SHP77 treated with DMSO at 0.1 percent for 48 hours (cell line): ENCODE results near the gene MTMR2.

Experiments used
- DNase-seq: peaks from one replicate; lab custom pipeline; 2025; lab: John Stamatoyannopoulos, UW

MTMR2 gene

DNA sequence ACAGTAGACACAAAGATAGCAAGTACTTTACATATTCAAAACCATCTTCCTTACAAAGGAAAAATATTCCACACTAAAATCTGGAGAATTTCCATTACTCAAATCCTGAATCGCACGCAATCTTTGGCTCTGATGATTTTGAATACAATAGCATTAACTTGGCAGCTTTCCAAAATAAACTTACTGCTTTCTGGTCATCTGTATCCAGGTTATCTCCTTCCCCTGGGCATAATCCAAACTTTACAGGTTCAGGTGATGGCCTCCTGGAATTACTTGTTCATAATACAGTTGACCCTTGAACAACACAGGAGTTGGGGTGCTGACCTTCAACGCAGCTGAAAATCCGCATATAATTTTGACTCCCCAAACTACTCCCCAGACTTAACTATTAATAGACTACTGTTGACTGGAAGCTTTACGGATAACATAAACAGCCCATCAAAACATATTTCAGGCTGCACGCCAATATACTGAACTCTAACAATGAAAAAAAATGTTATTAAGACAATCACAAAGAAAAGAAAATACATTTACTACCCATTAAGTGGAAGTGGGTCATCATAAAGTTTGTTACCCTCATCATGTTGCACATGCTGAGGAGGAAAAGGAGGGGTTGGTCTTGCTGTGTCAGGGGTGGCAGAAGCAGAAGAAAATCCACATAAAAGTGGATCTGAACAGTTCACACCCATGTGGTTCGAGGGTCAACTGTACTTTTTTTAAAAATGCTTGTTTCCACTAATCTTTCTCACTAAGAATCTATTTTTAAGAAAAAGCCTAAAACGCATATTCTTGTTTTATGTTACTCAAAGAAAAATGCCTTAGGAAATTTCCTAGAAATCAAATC, 6.5 kb downstream of the MTMR2 start:
- peak; percentile 83 for DNase-seq

DNA sequence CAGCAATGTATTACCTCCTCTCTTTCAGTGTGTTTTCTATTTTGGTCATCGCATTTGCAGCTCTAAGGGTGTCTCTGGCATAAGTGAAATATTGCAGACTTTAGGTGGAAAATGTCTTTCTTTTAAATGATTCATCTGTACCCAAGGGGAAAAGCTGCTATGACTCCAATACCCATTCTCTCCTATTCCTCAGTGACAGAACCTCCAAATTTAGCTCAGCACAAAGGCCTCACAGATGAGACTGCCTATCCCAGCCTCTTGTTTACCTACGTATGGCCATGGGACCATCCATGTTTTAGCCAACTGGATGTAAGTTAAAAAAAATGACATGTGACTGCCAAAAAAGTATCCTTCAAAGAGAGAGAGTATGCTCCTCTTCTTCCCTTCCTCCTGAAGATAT, 7.9 kb downstream of the MTMR2 start:
- DNase-seq: no peak

DNA sequence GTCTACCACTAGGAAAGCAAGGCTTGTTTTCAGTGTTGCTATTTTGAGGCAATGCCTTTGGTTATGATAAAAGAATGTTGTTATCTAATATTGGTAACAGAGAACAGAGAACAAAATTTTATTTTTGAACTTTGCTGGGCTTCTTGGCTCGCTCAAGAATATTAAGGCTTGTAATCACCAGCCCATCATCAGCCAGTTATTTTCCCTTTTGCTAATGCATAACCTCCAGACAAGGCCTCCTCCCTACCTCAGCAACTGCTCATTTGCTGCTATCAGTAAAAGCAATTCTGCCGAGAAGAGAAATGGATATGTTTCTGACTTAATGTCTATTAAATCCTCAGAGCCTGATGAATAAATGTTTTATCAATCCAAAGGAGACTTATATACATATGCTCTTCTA, 8.9 kb downstream of the MTMR2 start:
- DNase-seq: no peak

DNA sequence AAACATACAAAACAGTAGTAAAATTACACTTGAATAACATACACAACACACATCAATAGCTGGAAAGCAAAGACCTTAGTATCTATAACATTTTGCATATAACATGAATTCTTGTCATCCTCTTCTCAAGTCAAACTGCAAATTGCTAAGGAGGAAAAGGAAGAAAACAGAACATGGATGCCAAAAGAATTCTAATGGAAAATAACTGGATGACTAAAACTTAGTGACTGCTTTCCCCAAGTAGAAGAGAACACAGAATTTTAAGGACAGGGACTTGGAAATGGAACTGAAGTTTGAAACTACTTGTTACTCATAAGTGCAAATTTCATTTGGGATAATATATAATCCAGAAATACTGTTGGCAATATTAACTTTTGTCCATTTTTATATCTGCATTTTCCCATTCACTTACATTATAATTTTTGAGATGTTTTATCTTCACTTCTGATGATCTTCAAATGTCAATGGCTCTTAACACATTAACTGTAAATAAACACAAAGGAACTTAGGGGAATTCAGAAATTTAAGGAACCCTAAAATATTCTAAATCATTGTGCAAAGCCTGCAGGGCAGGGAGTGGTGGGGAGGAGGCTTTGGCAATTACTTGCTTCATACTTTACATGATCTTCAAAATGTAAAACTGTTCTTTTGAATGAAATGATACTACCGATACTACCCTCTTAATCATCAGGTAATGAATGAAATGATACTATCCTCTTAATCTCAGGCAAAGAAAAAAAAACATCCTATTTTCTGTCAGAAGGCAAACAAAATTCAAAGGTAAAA, 9.9 kb downstream of the MTMR2 start:
- DNase-seq: no peak

DNA sequence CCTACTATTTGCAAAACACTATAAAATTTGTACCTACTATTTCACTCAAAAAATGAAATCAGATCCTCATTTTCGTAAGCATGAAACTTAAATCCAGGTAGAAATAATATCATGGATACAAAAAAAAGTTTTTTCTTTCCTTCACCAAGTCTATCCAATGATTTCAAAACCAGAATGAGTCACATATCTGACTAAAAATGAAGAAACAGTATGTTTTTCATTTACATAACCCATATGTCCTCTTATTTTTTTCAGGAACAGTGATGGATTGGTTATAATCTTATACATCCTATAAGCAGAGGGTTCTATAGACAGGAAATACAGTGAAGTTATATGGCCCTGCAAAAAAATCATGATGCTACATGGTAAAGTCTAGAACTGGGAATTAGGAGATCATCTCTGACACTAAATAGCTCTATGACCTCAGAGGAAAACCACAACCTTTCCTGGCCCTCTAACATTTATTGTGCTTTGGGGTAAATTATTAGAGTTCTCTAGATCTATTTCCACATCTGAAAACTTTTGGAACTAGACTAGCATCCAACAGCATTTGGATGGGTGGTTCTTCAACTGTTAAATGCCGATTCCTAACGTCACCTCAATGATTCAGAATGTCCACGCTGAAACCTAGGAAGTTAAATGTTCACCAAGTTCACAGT, 10.9 kb downstream of the MTMR2 start:
- DNase-seq: no peak

DNA sequence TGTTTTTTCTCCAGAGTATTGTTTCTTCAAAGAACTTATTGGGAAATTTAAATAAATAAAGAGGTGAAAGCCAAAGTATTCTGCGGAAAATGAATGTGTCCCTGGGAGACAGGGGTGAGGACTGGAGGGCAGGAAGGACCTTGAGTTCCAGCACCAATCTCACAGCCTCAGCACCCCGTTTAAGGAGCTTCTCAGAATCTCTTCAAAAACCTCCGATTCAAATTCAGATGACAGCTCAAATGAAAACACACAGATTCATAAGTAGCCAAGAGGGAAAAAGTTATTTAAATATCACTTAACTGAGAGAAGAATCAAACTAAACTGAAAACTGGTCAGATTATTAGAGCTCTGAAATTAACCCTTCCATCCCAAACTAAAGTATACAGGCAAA, 12.5 kb downstream of the MTMR2 start:
- no peak for DNase-seq

DNA sequence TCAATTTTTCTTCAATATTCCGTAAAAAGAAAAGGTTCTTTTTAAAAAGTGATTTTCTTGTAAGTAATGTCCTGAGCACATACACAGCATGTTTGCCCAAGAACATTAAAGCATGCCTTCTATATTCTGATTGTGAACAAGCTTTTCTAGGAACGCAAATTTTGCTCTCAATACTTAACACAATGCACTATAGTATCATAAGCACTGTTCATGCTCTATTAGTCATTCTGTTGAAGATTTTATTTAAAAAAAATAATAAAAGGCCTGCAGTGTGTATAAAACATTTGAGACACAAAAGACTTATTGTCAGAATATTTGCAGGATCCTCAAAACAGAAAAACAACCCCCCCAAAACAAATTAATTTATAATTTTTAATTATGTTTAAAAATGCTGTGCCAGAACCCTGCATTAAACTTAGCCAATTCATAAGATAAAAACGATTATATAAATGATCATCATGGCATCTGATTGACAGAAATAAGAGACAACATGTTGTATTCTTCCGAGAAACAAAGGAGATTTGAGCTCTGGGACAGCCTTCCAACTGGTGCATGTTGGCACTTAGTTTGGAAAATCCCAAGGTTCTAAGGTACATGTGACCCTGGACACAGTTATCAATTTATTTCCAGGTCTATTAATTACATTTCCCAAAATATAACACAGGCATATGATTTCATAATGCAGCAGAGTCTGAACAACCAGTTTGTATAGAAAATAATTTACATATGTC, 13.1 kb downstream of the MTMR2 start:
- no peak for DNase-seq

DNA sequence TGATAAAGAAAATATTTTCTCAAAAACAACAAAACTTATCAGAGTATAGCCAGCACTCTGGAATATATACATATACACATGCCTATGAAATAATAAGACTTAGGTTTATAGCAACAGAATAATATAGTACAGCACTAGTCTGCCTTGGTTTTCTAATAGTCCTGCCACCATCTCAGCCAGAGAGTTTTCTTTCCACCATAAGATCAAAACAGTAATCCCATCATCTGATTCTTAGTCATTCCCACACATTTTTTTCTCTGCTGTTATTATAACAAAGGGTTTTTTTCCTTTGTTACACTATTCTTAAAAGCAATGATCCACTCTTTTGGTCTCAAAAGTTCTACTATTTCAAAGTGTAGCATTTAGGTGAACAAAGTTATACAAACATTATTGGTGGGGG, 15.1 kb downstream of the MTMR2 start:
- DNase-seq: no peak

DNA sequence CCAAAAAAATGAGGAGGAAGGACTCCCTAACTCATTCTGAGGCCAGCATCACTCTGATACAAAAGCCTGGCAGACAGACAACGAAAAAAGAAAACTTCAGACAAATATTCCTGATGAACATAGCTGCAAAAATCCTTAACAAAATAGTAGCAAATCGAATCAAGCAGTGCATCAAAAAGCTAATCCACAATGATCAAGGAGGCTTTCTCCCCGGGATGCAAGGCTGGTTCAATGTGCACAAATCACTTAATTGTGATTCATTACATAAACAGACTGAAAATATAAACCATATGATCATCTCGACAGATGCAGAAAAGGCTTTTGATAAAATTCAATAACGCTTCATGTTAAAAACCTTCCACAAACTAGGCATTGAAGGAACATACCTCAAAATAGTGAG, 16.4 kb downstream of the MTMR2 start:
- DNase-seq: no peak

DNA sequence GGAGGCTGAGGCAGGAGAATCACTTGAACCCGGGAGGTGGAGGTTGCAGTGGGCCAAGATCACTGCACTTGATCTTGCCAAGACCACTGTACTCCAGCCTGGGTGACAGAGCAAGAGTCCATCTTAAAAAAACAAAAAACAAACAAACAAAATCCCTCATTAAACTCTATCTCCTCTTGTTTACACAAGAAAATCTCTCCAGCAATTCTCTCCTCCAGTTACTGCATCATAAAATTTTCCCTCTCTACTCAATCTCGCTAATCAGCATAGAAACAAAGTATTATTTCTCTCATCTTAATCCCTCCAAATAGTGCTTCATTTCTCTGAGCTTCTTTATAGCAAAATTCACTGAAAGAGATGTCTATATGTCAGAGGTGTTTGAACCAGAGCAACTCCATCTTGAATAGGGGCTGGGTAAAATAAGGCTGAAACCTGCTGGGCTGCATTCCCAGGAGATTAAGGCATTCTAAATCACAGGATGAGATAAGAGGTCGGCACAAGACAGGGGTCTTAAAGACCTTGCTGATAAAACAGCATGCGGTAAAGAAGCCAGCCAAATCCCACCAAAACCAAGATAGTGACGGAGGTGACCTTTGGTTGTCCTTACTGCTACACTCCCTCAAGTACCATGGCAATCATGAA, 19.8 kb downstream of the MTMR2 start:
- DNase-seq: no peak

DNA sequence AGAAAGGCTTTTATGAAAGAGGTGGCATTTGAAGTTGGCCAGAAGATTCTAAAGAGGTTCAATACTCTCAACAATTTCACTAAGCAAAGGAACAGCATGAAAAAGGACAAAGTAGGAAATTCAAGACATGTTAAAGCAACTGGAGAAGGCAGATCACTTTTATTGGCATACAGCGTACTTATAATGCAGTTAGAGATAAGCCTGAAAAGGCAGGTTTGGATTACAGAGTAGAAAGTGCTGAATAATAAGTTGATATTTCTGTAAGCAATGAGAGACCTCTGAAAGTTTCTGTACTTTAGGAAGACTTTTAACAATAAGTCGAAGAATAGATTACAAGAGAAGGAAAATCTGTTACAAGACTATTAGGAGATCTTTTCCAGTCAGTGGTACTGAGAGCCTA, 25.1 kb downstream of the MTMR2 start:
- no peak for DNase-seq

DNA sequence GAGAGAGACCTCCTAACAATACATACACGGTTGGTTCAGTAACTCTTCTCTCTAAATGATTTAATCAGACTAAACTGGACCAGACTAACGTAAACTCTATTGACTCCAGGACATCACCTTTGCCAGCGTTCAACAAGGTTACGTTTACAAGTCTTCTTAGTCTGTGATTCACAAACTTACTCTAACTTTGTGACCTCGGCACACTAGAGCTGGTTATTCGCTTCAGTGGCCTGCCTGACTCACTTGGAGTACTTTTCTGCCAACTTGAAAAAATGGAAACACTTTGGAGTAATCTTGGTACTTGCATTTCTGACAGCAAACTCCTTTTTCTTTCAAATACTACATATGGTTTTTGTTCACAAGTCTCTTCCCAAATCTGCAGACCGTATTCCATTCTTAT, 26.2 kb downstream of the MTMR2 start:
- DNase-seq: no peak

DNA sequence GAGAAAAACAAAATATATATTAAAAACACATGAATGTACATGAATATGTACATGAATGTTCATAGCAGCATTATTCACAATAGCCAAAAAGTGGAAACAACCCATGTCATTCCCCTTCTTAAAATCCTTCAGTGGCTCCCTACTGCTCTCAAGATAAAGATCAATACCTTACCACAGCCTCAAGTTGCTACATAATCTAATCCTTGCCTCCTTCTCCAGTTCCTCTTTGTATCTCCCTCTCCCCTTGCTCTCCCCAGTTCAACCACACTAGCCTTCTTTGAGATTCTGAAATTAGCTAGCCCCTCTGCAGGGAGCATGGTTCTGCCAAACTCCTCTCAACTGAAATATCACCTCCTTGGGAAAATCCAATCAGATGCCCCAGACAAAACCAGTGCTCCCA, 28.1 kb downstream of the MTMR2 start:
- no peak for DNase-seq

DNA sequence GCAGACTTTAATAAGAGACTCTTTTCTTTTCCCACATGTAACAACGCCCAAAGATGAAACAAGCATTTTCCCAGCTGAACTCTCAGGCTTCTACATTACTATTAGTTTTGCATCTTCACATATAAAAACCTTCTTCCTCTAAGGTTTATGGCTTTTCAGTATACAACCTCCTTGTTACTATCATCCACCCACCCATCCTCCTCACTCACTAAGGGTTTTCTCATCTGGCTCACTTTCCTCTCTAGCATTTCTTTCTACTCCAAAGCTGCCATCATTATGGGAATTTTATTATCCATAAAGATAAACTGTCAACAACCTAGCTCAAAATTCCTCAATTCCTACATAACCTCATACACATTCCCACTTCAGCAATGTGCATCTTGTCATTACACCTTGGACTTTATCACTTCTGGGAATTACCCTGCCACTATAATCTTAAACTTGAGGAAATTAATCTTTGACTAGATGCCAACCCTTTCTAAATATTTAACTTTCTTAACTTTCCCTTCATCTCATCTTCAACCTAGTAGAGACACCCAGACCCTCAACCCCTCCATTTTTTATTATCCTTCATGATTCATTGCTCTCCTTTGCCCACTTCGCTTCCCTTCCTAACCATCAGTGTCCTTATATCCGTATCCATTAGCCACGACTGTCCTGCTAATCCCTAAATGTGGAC, 30.9 kb downstream of the MTMR2 start:
- no peak for DNase-seq

DNA sequence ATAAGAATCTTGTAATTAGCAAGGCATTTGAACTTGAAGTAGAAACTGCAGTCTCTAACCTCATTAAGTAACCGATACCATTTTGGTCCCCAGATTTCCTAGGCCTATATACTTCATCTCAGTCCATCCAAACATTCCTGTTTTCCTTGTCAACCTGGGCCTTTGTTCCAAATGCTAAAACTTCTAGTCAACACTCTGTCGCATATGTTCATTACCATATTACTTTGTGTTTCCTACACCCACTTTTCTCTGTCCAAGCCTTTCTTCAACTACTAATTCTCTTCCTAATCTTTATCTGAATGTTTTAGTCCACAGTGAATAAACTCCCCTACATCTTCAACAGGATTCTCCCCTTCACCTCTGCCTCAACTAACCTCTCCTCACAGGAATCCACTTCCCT, 31.4 kb downstream of the MTMR2 start:
- DNase-seq: no peak

DNA sequence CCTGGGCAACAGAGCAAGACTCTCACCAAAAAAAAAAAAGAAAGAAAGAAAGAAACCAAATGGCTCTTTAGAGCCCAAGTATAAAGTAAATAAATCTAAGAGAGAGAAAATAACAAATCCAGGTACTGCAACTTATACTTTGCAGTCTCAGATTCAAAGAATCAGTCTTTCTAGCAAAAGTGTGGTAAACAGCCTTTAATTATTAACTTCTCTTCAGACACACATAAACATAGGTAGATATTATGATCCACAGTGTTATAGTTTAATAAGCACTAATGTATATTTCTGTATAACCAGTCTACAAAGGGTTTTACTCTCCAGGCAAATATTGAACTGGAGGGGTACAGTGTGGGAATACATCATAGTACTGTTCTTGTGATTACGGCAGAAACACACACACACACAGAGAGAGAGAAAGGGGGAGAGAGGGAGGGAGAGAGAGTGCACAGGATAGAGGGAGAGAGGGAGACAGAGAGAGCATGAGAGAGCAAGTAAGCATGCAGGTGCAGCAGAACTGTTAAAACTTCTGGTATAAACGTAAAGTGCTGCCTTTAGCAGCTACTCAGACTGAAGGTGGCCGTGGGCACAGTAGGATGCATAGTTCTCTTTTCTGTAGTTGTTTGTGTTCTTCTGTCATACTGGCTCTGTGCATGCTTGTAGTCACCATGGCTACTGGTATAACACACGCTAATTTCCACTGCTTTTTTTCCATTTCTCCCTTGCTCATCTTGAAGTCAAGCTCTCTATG, 32.3 kb downstream of the MTMR2 start:
- no peak for DNase-seq

DNA sequence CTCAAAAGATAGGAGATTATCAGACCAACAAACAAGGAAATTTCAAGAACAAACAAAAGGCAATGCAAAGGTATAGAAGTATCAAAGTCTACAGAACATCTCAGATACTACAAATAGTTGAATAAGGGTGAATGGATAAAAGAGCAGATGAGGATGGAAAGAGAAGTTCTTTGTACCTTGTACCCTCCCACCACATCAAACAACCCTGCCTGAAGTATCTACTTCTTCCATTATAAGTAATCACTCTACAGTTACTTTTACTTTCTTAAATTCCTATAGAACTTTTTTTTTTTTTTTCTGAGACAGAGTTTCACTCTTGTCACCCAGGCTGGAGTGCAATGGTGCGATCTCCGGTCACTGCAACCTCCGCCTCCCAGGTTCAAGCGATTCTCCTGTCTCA, 35.1 kb downstream of the MTMR2 start:
- DNase-seq: no peak

DNA sequence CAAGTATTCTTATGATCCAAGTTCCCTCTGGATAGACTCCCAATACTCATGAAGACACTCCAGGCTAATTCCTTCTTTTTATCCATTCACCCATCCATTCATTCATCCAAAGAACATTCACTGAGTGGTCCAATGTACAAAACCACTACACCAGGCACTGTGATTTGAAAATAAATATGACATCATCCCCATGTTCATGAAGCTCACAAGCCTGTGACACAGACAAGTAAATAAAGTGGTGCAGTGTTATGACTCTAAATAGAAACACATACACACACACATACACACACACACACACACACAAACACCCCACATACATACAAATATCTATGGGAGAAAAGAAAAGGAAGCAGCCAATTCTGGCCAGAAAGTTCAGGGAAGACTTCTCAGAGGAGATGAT, 35.5 kb downstream of the MTMR2 start:
- no peak for DNase-seq

DNA sequence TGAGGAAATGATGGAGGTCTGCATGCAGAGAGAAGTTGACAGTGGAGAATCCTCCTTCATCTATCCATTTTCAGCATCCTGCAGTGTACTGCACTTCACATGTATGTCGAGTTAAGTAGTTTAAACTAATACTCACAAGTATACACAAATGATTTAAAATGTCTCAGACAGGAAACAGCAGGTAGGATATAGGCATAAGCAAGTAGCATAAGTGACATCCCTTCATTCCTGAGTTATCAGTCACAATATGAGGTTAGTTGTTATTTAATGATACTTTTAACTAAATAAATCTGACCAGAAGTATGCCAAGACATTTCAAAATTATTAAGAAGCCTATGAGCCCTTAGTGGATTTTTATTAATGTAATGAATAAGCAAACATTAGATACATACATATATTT, 37.4 kb downstream of the MTMR2 start:
- no peak for DNase-seq

DNA sequence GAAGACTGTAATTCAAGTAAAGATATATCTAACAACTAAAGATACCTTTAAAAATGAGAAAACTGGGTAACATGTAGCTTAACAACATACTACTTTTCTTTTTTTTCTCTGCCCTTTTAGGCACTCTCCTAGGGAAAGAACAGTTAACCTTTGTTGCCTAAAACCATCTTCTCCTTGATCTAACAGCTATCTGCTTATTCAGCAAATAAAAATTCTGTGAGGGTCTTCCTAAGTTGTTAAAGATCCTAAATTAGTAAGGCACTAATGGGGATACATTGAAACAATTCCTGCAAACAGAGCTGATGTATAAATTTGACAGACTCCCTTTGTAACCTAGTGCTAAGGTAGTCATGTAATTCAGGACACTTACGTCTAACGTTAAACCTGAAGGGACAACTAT, 39.1 kb downstream of the MTMR2 start:
- no peak for DNase-seq

DNA sequence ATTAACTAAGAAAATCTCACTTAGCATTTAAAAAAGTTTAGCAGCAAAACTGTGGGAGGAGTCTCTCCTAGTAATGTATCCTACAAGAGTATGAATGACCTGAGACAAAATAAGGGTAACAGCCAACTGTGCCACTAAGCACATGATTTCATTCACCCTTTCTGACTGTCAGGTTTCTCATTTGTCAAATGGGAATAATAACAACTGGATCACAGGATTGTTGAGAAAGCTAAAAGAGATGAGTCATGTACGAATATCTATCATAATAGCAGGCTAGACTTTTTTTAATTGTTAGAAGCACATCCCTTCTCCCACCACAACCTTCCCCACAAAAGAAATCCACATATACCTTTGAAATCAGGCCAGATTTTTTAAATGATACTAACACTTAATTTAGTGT, 39.5 kb downstream of the MTMR2 start:
- DNase-seq: no peak
